VCaP (cell line): ENCODE data around the gene CTTN.

Experiments used
- H3K27ac ChIP-seq: fragments of 450-650 bp; 2 replicates; pipeline ENCODE4 v1.5.1; 2017
- CTCF ChIP-seq: fragments of 450-650 bp; conservative IDR thresholded peaks from 2 replicates; pipeline ENCODE4 v1.5.1; 2017; ENCODE audit warnings: mild to moderate bottlenecking, moderate library complexity

The CTTN gene

GRCh38 chr11:70424765-70425344 lies 26.5 kb downstream of the CTTN start:
- no peak for TF ChIP-seq CTCF

GRCh38 chr11:70427436-70427835 lies 29.1 kb downstream of the CTTN start:
- no peak for TF ChIP-seq CTCF

More at GRCh38 chr11:70424765-70425344, 26.5 kb downstream of the CTTN start:
- no peak overlapping the region for H3K27ac ChIP-seq

GRCh38 chr11:70428701-70429427 lies 30.5 kb downstream of the CTTN start:
- no peak overlapping the region for H3K27ac ChIP-seq

More at GRCh38 chr11:70427436-70427835, 29.1 kb downstream of the CTTN start:
- H3K27ac ChIP-seq: no peak overlapping the region

DNA sequence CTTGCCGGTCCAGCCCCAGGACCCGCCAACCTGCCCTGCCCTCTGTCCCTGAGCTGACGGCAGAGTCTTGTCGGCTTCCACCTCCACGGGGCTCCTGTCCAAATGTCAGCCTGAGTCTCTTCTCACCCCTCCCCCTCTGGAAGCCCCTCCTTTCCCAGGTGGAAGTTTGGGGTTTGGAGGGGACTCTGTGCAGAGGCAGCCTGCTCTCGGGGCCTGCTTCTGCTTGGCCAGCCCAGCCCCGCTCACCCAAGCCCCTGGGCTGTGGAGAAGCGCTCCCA lies 31.0 kb downstream of the CTTN start:
- no peak overlapping the region for H3K27ac ChIP-seq
- no peak for TF ChIP-seq CTCF

More at GRCh38 chr11:70428701-70429427, 30.5 kb downstream of the CTTN start:
- no peak for TF ChIP-seq CTCF

DNA sequence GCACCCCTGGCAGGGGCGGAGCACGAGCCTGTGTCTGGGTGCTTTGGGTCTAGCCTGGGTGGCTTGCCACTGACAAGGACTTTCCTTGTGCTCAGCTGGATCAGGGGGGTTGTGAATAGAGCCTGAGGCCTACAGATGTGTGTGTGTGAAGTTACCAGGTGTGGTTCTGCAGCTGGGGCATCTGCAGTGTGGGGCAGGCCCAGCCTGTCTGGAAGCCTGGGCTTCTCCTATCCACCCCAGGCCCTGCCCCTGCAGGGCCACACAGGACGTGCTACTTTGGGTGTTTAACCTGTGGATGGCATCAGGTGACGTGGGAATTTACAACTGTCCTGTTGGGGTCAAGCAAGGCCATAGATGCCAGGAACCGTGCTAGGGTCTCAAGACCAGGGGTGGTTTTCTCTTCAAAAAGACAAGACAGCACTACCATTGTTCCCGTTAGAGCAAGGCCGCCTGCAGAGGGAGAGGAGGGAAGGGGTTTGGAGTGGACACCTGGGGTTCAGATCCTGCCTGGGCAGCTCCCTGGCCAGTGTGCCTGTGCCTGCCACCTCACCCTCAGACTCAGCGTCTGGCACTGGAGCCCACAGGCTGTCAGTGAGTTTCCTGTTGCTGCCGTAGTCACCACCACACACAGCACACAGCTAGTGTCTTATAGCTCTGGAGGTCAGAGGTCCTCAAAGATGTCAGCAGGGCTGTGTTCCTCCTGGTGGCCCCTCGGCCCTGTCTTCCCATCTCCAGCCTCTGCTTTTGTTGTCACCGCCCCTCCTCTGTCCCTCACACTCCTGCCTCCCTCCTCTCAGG lies 31.6 kb downstream of the CTTN start:
- no peak for TF ChIP-seq CTCF
- H3K27ac ChIP-seq: no peak overlapping the region

- TF ChIP-seq CTCF: no peak
- no peak overlapping the region for H3K27ac ChIP-seq
Observed at GRCh38 chr11:70430671-70431574, 32.6 kb downstream of the CTTN start.
